Ascending aorta (tissue), 2 donors: ENCODE data around the gene HIP1. TPM values are rescaled to one million over a fixed set of nuclear protein-coding genes. Genes with fewer than 3 reads are reported as not detected.

Source experiments
- DNase-seq, 2 donors: peaks; one replicate each; pipeline ENCODE4 v3.0.0-alpha.2; 2019; ENCODE audit warnings: low spot score in 2 of 2
- H3K27ac ChIP-seq, 2 donors: fragments of 200-600 bp; sonication (generic); one replicate each; pipeline ENCODE4 v1.5.1; 2016 to 2017; ENCODE audit warnings: mild to moderate bottlenecking in 1 of 2
- H3K27me3 ChIP-seq: fragments of 200-600 bp; sonication (generic); one replicate; pipeline ENCODE4 v1.5.1; 2017
- H3K36me3 ChIP-seq, 2 donors: fragments of 200-600 bp; sonication (generic); one replicate each; pipeline ENCODE4 v1.5.1; 2016
- H3K4me1 ChIP-seq, 2 donors: fragments of 200-600 bp; sonication (generic); one replicate each; pipeline ENCODE4 v1.5.1; 2016 to 2017; ENCODE audit warnings: mild to moderate bottlenecking in 1 of 2
- H3K4me3 ChIP-seq, 2 donors: fragments of 200-600 bp; sonication (generic); one replicate each; pipeline ENCODE4 v1.5.1; 2016 to 2017; ENCODE audit warnings: mild to moderate bottlenecking in 1 of 2
- H3K9me3 ChIP-seq, 2 donors: fragments of 200-600 bp; sonication (generic); one replicate each; pipeline ENCODE4 v1.5.1; 2016
- CTCF ChIP-seq, 3 experiments: fragments of 200-600 bp in 2 of 3; fragments of 450-650 bp in 1 of 3; sonication (generic) in 2 of 3; IDR thresholded peaks; one replicate each; pipeline ENCODE4 v1.5.1; 2016 to 2019; ENCODE audit warnings: antibody characterized with exemption in 3 of 3, mild to moderate bottlenecking in 1 of 3, moderate library complexity in 1 of 3
- intact Hi-C: fragments of 100-400 bp; cut with DNase I; formaldehyde crosslinking; loops from one replicate; pipeline ENCODE4 v1.15.1; 2023
- total RNA-seq: library from RNA; depleted of rRNA; stranded (reverse); fragments of >200 nt; gene quantifications from one replicate; pipeline ENCODE4 v1.1.0, GENCODE V29; 2016

HIP1 gene
- total RNA-seq, 1 donor from 2014 or later: 47.5 TPM

DNA sequence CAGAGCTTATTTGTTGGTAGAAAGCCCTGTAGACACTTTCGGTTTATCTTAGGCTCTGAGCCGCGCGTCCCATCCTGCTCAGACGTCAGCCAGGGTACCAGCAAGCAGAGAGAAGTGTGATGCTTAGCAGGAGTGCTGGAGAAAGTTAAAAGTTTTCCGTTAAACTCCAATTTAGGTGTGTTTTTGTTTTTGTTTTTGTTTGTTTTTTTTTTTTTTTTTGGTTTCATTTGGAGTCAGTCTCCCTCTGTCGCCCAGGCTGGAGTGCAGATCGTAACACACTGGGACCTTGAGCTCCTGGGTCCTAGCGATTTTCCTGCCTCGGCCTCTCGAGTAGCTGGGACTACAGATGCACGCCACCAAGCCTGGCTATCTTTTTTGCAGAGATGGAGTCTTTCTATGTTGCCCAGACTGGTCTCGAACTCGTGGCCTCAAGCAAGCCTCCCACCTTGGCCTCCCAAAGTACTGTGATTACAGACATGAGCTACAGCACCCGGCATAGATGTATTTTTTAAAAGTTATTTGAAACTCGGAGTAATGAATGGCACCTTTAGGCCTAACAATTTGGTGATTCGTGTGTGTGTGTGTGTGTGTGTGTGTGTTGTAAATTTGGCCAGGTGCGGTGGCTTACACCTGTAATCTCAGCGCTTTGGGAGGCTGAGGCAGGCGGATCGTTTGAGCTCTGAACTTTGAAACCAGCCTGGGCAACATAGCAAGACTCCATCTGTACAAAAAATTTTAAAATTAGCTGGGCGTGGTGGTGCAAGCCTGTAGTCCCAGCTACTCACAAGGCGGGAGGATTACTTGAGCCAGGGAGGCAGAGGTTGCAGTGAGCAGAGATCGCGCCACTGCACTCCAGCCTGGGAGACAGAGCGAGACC, 1.3 kb upstream of the HIP1 start:
- Histone ChIP-seq H3K4me3 (peak overlapping the region; percentile 79 to 81), H3K4me1 (peaks cover 0 to 18% of the 10 kb centered on the region in 2 donors), H3K27me3 (no peaks in the 10 kb centered on the region), H3K36me3 (no peaks in the 10 kb centered on the region), H3K9me3 (no peaks in the 10 kb centered on the region), H3K27ac (peak overlapping the region; percentile 23 to 77)
- no peak for DNase-seq
- no peak for TF ChIP-seq CTCF (IDR thresholded peaks at IDR 0.05)
- intact Hi-C loops: loop anchor here (1.0 to 5.0 kb wide), 4 partner anchors 28 to 137 kb away; partner anchors contain the start of gene RHBDD2

DNA sequence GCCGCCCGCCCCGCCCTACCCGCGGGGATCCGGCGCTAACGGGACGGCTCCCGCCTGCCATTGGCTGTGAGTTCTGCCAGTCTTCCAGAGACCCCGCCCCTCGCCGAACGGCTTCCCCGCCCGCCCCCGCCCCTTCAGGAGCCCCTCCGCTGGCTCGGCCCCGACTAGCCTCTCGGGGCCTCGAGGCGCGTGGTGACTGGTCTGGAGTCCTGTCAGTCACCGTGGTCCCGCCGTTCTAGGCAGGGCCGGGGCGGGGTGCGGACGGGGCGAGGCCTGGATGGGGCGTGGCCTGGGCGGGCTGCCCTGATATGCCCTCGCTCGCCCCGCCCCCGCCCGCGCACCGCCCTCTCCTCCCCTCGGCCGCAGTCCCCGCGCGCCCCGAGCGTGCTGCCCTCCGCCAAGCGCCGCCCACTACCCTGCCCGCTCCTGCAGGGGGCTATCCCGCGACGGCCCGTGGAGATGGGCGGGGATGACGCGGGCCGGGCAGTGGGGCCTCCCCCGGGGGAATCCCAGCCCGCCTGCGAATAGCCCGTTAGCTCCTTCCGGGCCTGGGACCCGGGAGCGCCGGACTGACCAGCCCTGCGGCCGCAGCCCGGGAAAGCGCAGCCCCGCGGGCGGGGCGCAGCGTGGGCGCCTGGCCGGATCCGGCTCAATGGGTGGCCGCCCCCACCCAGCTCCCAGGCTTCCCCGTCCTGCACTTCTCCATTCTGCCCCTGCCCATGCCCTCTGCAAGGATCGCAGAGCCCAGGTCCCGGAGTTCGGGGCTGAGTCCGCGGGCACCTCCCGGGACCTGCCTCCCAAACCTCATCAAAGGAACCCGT, 444 bp upstream of the HIP1 start:
- H3K27me3 ChIP-seq: no peaks in the 10 kb centered on the region
- H3K4me1 ChIP-seq: peaks cover 0 to 18% of the 10 kb centered on the region in 2 donors
- peak; percentile 98 to 100 for DNase-seq

DNA sequence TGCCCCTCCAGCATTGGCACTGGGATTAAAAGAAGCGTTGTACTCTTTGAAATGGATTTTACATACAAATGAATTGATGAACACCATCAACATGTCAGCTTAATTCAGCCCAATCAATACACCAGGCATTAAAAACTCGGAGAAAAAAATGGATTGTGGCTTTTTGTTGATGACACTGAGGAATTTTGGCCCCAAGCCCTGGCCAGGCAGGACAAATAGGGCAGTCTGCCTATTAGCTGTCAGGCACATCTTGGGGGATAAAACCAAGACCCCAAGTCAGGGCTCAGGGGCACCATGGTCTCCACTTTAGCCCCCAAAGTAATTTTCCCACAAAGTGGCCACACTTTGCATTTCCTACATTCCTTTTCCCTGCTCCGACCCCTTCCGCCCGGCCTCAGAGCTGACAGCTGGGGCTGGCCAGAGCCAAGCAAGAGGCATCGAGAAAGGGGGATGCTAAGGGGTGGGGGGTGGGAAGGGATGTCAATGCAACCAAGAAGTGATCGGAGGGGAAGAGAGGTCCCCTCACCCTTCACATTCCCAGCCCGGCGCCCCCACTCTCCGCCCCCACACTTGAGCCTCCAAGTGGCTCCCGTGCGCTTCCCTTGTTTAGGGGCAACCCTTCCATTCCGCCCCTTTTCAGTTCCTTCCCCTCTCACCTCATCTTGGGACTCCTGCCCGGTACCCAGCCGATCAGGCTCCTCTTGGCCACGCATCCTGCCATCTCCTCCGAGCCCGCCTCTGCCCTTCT, 711 bp downstream of the HIP1 start:
- peak overlapping the region; percentile 76 to 84 for H3K27ac ChIP-seq
- peak in 1 of 2 donors; percentile 65 for DNase-seq
- H3K9me3 ChIP-seq: no peaks in the 10 kb centered on the region
- TF ChIP-seq CTCF (IDR thresholded peaks at IDR 0.05): no peak
- H3K36me3 ChIP-seq: no peaks in the 10 kb centered on the region
- H3K4me1 ChIP-seq: peaks cover 0 to 21% of the 10 kb centered on the region in 2 donors
- peak overlapping the region; percentile 79 to 81 for H3K4me3 ChIP-seq
- intact Hi-C loops: loop anchor here (1.0 to 5.0 kb wide), 3 partner anchors 89 to 139 kb away; partner anchors contain the start of gene RHBDD2
- H3K27me3 ChIP-seq: no peaks in the 10 kb centered on the region

More for the DNA sequence above, 444 bp upstream of the HIP1 start:
- H3K9me3 ChIP-seq: no peaks in the 10 kb centered on the region
- peak in 1 of 3 experiments; percentile 60 for TF ChIP-seq CTCF (IDR thresholded peaks at IDR 0.05)
- H3K27ac ChIP-seq: peak overlapping the region; percentile 76 to 84
- no peaks in the 10 kb centered on the region for H3K36me3 ChIP-seq
- peak overlapping the region; percentile 79 to 81 for H3K4me3 ChIP-seq
- intact Hi-C loops: loop anchor here (1.0 to 5.0 kb wide), 5 partner anchors 27 to 138 kb away; partner anchors contain the start of gene RHBDD2

- no peak for DNase-seq
- H3K27me3 ChIP-seq: no peaks in the 10 kb centered on the region
- H3K4me1 ChIP-seq: peaks cover 0 to 23% of the 10 kb centered on the region in 2 donors
- intact Hi-C loops: loop anchor here (5.0 kb wide), 1 partner anchor 142 kb away; the partner anchor contains the start of gene RHBDD2
- TF ChIP-seq CTCF (IDR thresholded peaks at IDR 0.05): no peak
- H3K27ac ChIP-seq: no peak overlapping the region
- no peak overlapping the region for H3K4me3 ChIP-seq
- H3K36me3 ChIP-seq: peaks cover 0 to 5% of the 10 kb centered on the region in 2 donors
- H3K9me3 ChIP-seq: no peaks in the 10 kb centered on the region
Measured at GRCh38 chr7:75735581-75736350, 3.0 kb downstream of the HIP1 start.
